Right ventricle myocardium superior (tissue), 1 donor: ENCODE measurements around the gene MBP. TPM values are rescaled to one million over a fixed set of nuclear protein-coding genes. Genes with fewer than 3 reads are reported as not detected.

Experiments
- ATAC-seq: fragments of 200-7000 bp; cut with Tn5 transposase; one replicate; pipeline ENCODE4 v1.9.1; 2020; ENCODE audit warnings: mild to moderate bottlenecking; ENCODE audit not compliant: poor library complexity
- DNase-seq: peaks from one replicate; pipeline ENCODE4 v3.0.0-alpha.2; 2020
- intact Hi-C: fragments of 100-400 bp; cut with DNase I; formaldehyde crosslinking; loops from one replicate; pipeline ENCODE4 v1.11.2; 2022
- total RNA-seq: library from RNA; stranded (reverse); fragmentation: NEBNext Ultra II Directional; extraction: Animal tissue kit (Norgen Biotek cat#: 25700); gene quantifications from one replicate; pipeline ENCODE4 v1.2.1, GENCODE V29; 2021
- donor health status: DM: no; HTN: yes; CAD: no; lungs with severe emphysema.

Gene MBP
- total RNA-seq, 1 donor from 2014 or later = 29.9 TPM

GRCh38 chr18:77062518-77063003 is 70.0 kb downstream of the MBP start:
- ATAC-seq (peak; percentile 26), DNase-seq (no peak)
- intact Hi-C loops = no loop called here

GRCh38 chr18:77061946-77062517 is 70.6 kb downstream of the MBP start:
- intact Hi-C loops = no loop called here
- DNase-seq = no peak
- peak; percentile 34 for ATAC-seq

GRCh38 chr18:77061281-77061945 is 71.2 kb downstream of the MBP start:
- DNase-seq (no peak), ATAC-seq (no peak)
- intact Hi-C loops = no loop called here

- ATAC-seq (no peak), DNase-seq (no peak)
- intact Hi-C loops = no loop called here
Measured at GRCh38 chr18:77060151-77060550, 72.4 kb downstream of the MBP start.

GRCh38 chr18:77059294-77059916 is 73.2 kb downstream of the MBP start:
- ATAC-seq (no peak), DNase-seq (no peak)
- intact Hi-C loops = loop anchor here (5.0 to 10.0 kb wide), 2 partner anchors 57 to 155 kb away; no protein-coding TSS in a partner anchor

GRCh38 chr18:77058290-77058835 is 74.2 kb downstream of the MBP start:
- peak; percentile 84 for DNase-seq
- intact Hi-C loops = loop anchor here (5.0 to 10.0 kb wide), 2 partner anchors 56 to 156 kb away; no protein-coding TSS in a partner anchor
- ATAC-seq = peak; percentile 4

- DNase-seq (peak; percentile 72), ATAC-seq (peak; percentile 33)
- intact Hi-C loops = loop anchor here (5.0 to 10.0 kb wide), 2 partner anchors 55 to 158 kb away; no protein-coding TSS in a partner anchor
Measured at GRCh38 chr18:77057006-77057395, 75.6 kb downstream of the MBP start.

- DNase-seq (no peak), ATAC-seq (peak; percentile 24)
- intact Hi-C loops = loop anchor here (5.0 to 10.0 kb wide), 2 partner anchors 54 to 158 kb away; no protein-coding TSS in a partner anchor
Measured at GRCh38 chr18:77056344-77057005, 76.1 kb downstream of the MBP start.

GRCh38 chr18:77055429-77056300 is 76.9 kb downstream of the MBP start:
- peak; percentile 74 for DNase-seq
- intact Hi-C loops = loop anchor here (5.0 to 10.0 kb wide), 2 partner anchors 53 to 159 kb away; no protein-coding TSS in a partner anchor

GRCh38 chr18:77054606-77055428 is 77.8 kb downstream of the MBP start:
- intact Hi-C loops = loop anchor here (5.0 to 10.0 kb wide), 2 partner anchors 53 to 160 kb away; no protein-coding TSS in a partner anchor
- ATAC-seq (peak; percentile 81), DNase-seq (peak; percentile 93)

More at GRCh38 chr18:77055429-77056300, 76.9 kb downstream of the MBP start:
- peak; percentile 11 for ATAC-seq

- DNase-seq = no peak
- intact Hi-C loops = loop anchor here (10.0 kb wide), 1 partner anchor 161 kb away; no protein-coding TSS in a partner anchor
- ATAC-seq = no peak
Measured at GRCh38 chr18:77054288-77054605, 78.3 kb downstream of the MBP start.

GRCh38 chr18:77053616-77054287 is 78.8 kb downstream of the MBP start:
- ATAC-seq = no peak
- DNase-seq = no peak
- intact Hi-C loops = loop anchor here (10.0 kb wide), 1 partner anchor 161 kb away; no protein-coding TSS in a partner anchor

- intact Hi-C loops = loop anchor here (10.0 kb wide), 1 partner anchor 162 kb away; no protein-coding TSS in a partner anchor
- DNase-seq (peak; percentile 69), ATAC-seq (no peak)
Measured at GRCh38 chr18:77052983-77053309, 79.6 kb downstream of the MBP start.

- no peak for DNase-seq
- no peak for ATAC-seq
- intact Hi-C loops = loop anchor here (10.0 kb wide), 1 partner anchor 162 kb away; no protein-coding TSS in a partner anchor
Measured at GRCh38 chr18:77052297-77052982, 80.1 kb downstream of the MBP start.

- intact Hi-C loops = loop anchor here (10.0 kb wide), 1 partner anchor 163 kb away; no protein-coding TSS in a partner anchor
- DNase-seq = no peak
- ATAC-seq = no peak
Measured at GRCh38 chr18:77051581-77052296, 80.8 kb downstream of the MBP start.
